Body of pancreas (tissue), 4 donors: ENCODE data around the gene WFS1.

ENCODE experiments used
- CTCF ChIP-seq, 7 experiments: fragments of 450-650 bp in 4 of 7; fragments of 200-600 bp in 3 of 7; sonication (generic) in 3 of 7; IDR thresholded peaks; one replicate each; pipeline ENCODE4 v1.5.1; 2016 to 2019; ENCODE audit warnings: antibody characterized with exemption in 7 of 7
- POLR2A ChIP-seq, 3 donors: fragments of 450-650 bp; IDR thresholded peaks; one replicate each; pipeline ENCODE4 v1.6.1; 2016; ENCODE audit warnings: antibody characterized with exemption in 3 of 3, mild to moderate bottlenecking in 2 of 3

- TF ChIP-seq CTCF (IDR thresholded peaks at IDR 0.05) (no peak), POLR2A (IDR thresholded peaks at IDR 0.05) (no peak)
These were observed 61.8 kb downstream of the WFS1 start for GRCh38 chr4:6331468-6331867.
